ENCODE results near the gene MAN1C1. TPM values are rescaled to one million over a fixed set of nuclear protein-coding genes. Genes with fewer than 3 reads are reported as not detected.
"Not testable (repeated sequence)": the region's sequence is repeated elsewhere in the genome, so short reads cannot be mapped to it uniquely, and the experiment has no call there.

MAN1C1 gene
- total RNA-seq, 2 donors from 2014 or later = 0.88 to 2.5 TPM

- H3K4me1 Mint-ChIP-seq (ENCODE audit: low read depth in 2 of 2) = no peaks in the 10 kb centered on the region
- H3K27ac Mint-ChIP-seq = no peak overlapping the region
- no peaks in the 10 kb centered on the region for H3K36me3 Mint-ChIP-seq
- ATAC-seq (no peak), DNase-seq (ENCODE audit: low spot score) (no peak)
- no peak overlapping the region for H3K4me3 Mint-ChIP-seq
- no peaks in the 10 kb centered on the region for H3K9me3 Mint-ChIP-seq
- H3K27me3 Mint-ChIP-seq = peaks cover 8 to 27% of the 10 kb centered on the region in 2 donors
Observed at GRCh38 chr1:25594971-25595370, 21.6 kb upstream of the MAN1C1 start.

GRCh38 chr1:25596641-25597040 lies 19.9 kb upstream of the MAN1C1 start:
- not testable (repeated sequence) for DNase-seq (ENCODE audit: low spot score); H3K27ac Mint-ChIP-seq; H3K4me3 Mint-ChIP-seq; H3K4me1 Mint-ChIP-seq (ENCODE audit: low read depth in 2 of 2); ATAC-seq; H3K36me3 Mint-ChIP-seq; H3K9me3 Mint-ChIP-seq
- peaks cover 8 to 24% of the 10 kb centered on the region in 2 donors for H3K27me3 Mint-ChIP-seq

GRCh38 chr1:25598879-25599278 lies 17.7 kb upstream of the MAN1C1 start:
- Mint-ChIP-seq H3K27ac (no peak overlapping the region), H3K4me1 (ENCODE audit: low read depth in 2 of 2) (no peaks in the 10 kb centered on the region)
- no peak for ATAC-seq

GRCh38 chr1:25599969-25600610 lies 16.5 kb upstream of the MAN1C1 start:
- H3K4me3 Mint-ChIP-seq = no peak overlapping the region
- DNase-seq (ENCODE audit: low spot score) (no peak), ATAC-seq (no peak)
- no peak overlapping the region for H3K27ac Mint-ChIP-seq
- H3K36me3 Mint-ChIP-seq = no peaks in the 10 kb centered on the region
- peaks cover 7 to 18% of the 10 kb centered on the region in 2 donors for H3K27me3 Mint-ChIP-seq
- no peaks in the 10 kb centered on the region for H3K9me3 Mint-ChIP-seq
- H3K4me1 Mint-ChIP-seq (ENCODE audit: low read depth in 2 of 2) = no peaks in the 10 kb centered on the region

More at GRCh38 chr1:25598879-25599278, 17.7 kb upstream of the MAN1C1 start:
- DNase-seq (ENCODE audit: low spot score) = no peak
- H3K27me3 Mint-ChIP-seq = peaks cover 12 to 24% of the 10 kb centered on the region in 2 donors
- no peaks in the 10 kb centered on the region for H3K9me3 Mint-ChIP-seq
- H3K4me3 Mint-ChIP-seq = no peak overlapping the region
- no peaks in the 10 kb centered on the region for H3K36me3 Mint-ChIP-seq

- H3K4me3 Mint-ChIP-seq; DNase-seq (ENCODE audit: low spot score); H3K36me3 Mint-ChIP-seq; H3K4me1 Mint-ChIP-seq (ENCODE audit: low read depth in 2 of 2); H3K9me3 Mint-ChIP-seq; H3K27ac Mint-ChIP-seq; ATAC-seq: not testable (repeated sequence)
- peaks cover 8 to 18% of the 10 kb centered on the region in 2 donors for H3K27me3 Mint-ChIP-seq
Observed at GRCh38 chr1:25600971-25601699, 15.5 kb upstream of the MAN1C1 start.

- peaks cover 11 to 16% of the 10 kb centered on the region in 2 donors for H3K27me3 Mint-ChIP-seq
- not testable (repeated sequence) for H3K9me3 Mint-ChIP-seq; H3K27ac Mint-ChIP-seq; H3K36me3 Mint-ChIP-seq; H3K4me3 Mint-ChIP-seq; H3K4me1 Mint-ChIP-seq (ENCODE audit: low read depth in 2 of 2); ATAC-seq; DNase-seq (ENCODE audit: low spot score)
Observed at GRCh38 chr1:25603779-25604538, 12.6 kb upstream of the MAN1C1 start.

GRCh38 chr1:25607123-25607522 lies 9.5 kb upstream of the MAN1C1 start:
- no peak for DNase-seq (ENCODE audit: low spot score)
- peaks cover 16 to 23% of the 10 kb centered on the region in 2 donors for H3K27me3 Mint-ChIP-seq
- H3K27ac Mint-ChIP-seq = no peak overlapping the region
- no peaks in the 10 kb centered on the region for H3K9me3 Mint-ChIP-seq
- H3K4me3 Mint-ChIP-seq = peak overlapping the region; percentile 11
- H3K4me1 Mint-ChIP-seq (ENCODE audit: low read depth in 2 of 2) = peaks cover 4% of the 10 kb centered on the region in 2 donors
- ATAC-seq = no peak
- no peaks in the 10 kb centered on the region for H3K36me3 Mint-ChIP-seq

- peak overlapping the region; percentile 21 for H3K4me3 Mint-ChIP-seq
- no peaks in the 10 kb centered on the region for H3K9me3 Mint-ChIP-seq
- DNase-seq (ENCODE audit: low spot score) = peak; percentile 88
- peak; percentile 94 to 98 for ATAC-seq
- H3K27ac Mint-ChIP-seq = no peak overlapping the region
- peaks cover 20 to 27% of the 10 kb centered on the region in 2 donors for H3K27me3 Mint-ChIP-seq
- H3K4me1 Mint-ChIP-seq (ENCODE audit: low read depth in 2 of 2) = peaks cover 4% of the 10 kb centered on the region in 2 donors
- H3K36me3 Mint-ChIP-seq = no peaks in the 10 kb centered on the region
Observed at GRCh38 chr1:25608488-25609178, 8.0 kb upstream of the MAN1C1 start.

GRCh38 chr1:25609921-25610320 lies 6.7 kb upstream of the MAN1C1 start:
- peaks cover 20 to 27% of the 10 kb centered on the region in 2 donors for H3K27me3 Mint-ChIP-seq

GRCh38 chr1:25610822-25611630 lies 5.6 kb upstream of the MAN1C1 start:
- Mint-ChIP-seq H3K4me3 (no peak overlapping the region), H3K36me3 (no peaks in the 10 kb centered on the region), H3K27ac (no peak overlapping the region), H3K9me3 (no peaks in the 10 kb centered on the region), H3K27me3 (peaks cover 16 to 19% of the 10 kb centered on the region in 2 donors), H3K4me1 (ENCODE audit: low read depth in 2 of 2) (peaks cover 20 to 23% of the 10 kb centered on the region in 2 donors)
- ATAC-seq (no peak), DNase-seq (ENCODE audit: low spot score) (no peak)

More at GRCh38 chr1:25609921-25610320, 6.7 kb upstream of the MAN1C1 start:
- Mint-ChIP-seq H3K36me3 (no peaks in the 10 kb centered on the region), H3K4me3 (no peak overlapping the region), H3K27ac (no peak overlapping the region), H3K9me3 (no peaks in the 10 kb centered on the region), H3K4me1 (ENCODE audit: low read depth in 2 of 2) (peaks cover 11 to 14% of the 10 kb centered on the region in 2 donors)
- DNase-seq (ENCODE audit: low spot score) = no peak
- ATAC-seq = no peak

- H3K9me3 Mint-ChIP-seq = no peaks in the 10 kb centered on the region
- DNase-seq (ENCODE audit: low spot score) = no peak
- peaks cover 13 to 15% of the 10 kb centered on the region in 2 donors for H3K27me3 Mint-ChIP-seq
- H3K36me3 Mint-ChIP-seq = no peaks in the 10 kb centered on the region
- ATAC-seq = no peak
- H3K4me1 Mint-ChIP-seq (ENCODE audit: low read depth in 2 of 2) = peaks cover 20 to 23% of the 10 kb centered on the region in 2 donors
- no peak overlapping the region for H3K27ac Mint-ChIP-seq
- H3K4me3 Mint-ChIP-seq = no peak overlapping the region
Observed at GRCh38 chr1:25611843-25612242, 4.7 kb upstream of the MAN1C1 start.

GRCh38 chr1:25612421-25612820 lies 4.2 kb upstream of the MAN1C1 start:
- Mint-ChIP-seq H3K27ac (no peak overlapping the region), H3K4me3 (no peak overlapping the region), H3K4me1 (ENCODE audit: low read depth in 2 of 2) (peaks cover 20 to 23% of the 10 kb centered on the region in 2 donors), H3K27me3 (peaks cover 13 to 14% of the 10 kb centered on the region in 2 donors), H3K9me3 (no peaks in the 10 kb centered on the region), H3K36me3 (no peaks in the 10 kb centered on the region)
- DNase-seq (ENCODE audit: low spot score) = no peak
- no peak for ATAC-seq

- Mint-ChIP-seq H3K27ac (no peak overlapping the region), H3K4me1 (ENCODE audit: low read depth in 2 of 2) (peaks cover 21 to 23% of the 10 kb centered on the region in 2 donors), H3K36me3 (no peaks in the 10 kb centered on the region), H3K4me3 (no peak overlapping the region), H3K27me3 (peaks cover 13 to 14% of the 10 kb centered on the region in 2 donors), H3K9me3 (no peaks in the 10 kb centered on the region)
- ATAC-seq = no peak
- DNase-seq (ENCODE audit: low spot score) = no peak
Observed at GRCh38 chr1:25613091-25613490, 3.5 kb upstream of the MAN1C1 start.
